SW 1271 (cell line): ENCODE results near the gene FOXD1.
"Not testable (repeated sequence)": the region's sequence is repeated elsewhere in the genome, so short reads cannot be mapped to it uniquely, and the experiment has no call there.

ENCODE experiments used
- DNase-seq, 2 experiments: peaks; one replicate each; lab custom pipeline; 2025; lab: John Stamatoyannopoulos, UW

Gene FOXD1

DNA sequence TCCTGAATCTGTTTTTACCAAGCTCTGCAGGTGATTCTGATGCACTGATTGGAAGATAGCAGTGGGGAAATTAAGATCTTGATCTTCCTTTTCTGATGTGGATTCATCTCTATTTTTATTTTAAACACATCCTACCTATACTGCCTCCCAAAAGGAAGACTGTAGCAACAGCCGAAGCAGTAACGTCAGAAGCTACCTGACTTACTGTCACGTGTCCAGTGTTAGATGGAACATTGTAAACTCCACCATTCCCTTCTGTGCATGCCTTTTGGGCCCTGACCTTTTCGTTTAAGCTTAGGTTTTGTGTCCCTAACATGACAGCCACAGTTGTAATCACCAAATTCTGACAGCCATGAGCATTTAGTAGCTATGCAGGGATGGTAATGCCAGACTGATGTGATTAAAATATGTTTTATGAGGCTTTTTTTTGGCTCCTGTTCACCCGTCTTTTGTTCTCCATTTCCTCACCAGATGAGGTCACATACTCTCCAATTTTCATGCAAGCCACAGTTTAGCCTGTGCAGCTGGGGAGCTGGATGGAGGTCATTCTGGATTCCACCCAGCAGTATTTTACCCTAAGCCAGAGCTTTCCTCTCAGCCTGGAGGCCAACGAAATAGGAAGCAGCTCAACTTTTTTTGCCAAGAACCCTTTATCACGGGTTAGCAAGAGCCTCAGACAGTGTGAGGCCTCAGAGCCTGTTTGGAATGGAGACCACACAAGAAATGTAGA, 15.6 kb upstream of the FOXD1 start:
- no peak for DNase-seq

- DNase-seq, result no peak
Observed at GRCh38 chr5:73460133-73460532, 11.6 kb upstream of the FOXD1 start.

DNA sequence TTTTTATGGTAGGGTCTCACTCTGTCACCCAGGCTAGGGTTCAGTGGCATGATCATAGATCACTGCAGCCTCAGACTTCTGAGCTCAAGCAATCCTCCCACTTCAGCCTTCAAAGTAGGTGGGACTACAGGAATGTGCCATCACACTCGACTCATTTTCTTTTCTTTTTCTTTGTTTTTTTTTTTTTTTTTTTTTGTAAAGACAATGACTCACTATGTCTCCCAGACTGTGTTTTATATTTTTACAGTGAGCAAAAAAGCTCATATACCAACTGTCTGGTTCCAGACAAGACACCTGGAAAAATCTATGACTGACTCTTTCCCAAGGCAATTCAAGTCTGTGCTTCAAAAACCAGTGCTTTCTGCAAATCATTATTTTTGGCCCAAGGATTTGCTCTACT, 10.8 kb upstream of the FOXD1 start:
- DNase-seq, result no peak

GRCh38 chr5:73456462-73456861, 7.9 kb upstream of the FOXD1 start:
- not testable (repeated sequence) for DNase-seq

DNA sequence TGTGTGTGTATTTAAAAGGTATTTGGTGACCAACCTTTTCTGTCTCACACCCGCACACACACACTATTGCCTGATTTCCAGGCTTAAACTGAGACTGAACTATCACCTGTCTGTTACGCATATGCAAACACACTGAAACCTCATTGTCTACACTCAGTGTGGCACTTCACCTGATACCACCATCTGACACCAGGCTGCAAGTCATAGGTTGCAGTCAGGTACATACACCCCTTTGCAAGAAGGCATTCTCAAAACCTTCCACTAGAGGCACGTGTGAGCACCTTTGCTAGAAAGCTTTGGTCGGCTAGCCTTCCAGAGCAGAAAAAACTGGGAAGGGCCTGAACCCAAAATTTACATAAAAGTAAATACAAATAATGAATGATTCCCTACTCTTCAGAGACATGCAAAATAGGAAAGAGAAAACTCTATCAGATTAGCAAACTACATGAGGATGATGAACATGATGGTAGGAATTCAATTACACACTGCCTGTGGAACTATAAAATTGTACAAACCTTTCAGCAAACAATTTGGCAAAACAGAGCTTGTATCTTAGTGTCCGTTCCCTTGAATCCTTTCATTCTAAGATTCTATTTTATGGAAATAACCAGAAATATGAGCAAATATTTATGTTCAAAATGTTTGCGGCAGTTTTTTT, 5.9 kb upstream of the FOXD1 start:
- DNase-seq, result peak; percentile 24 to 73

DNA sequence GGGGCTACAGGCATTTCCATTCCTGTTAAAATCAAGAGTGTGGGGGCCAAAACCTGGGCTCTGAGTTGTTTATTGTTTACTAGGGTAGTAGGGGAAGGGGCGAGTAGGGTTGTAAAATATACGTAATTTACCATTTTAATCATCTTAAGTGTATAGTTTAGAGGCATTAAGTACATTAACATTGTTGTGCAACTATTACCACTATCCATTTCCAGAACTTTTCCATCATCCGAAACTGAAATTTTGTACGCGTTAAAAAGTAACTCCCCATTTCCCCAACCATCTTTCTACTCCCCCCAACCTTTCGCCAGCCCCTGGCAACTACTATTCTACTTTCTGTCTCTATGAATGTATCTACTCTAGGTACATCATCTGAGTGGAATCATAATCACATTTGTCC, 3.6 kb upstream of the FOXD1 start:
- DNase-seq, result no peak

DNA sequence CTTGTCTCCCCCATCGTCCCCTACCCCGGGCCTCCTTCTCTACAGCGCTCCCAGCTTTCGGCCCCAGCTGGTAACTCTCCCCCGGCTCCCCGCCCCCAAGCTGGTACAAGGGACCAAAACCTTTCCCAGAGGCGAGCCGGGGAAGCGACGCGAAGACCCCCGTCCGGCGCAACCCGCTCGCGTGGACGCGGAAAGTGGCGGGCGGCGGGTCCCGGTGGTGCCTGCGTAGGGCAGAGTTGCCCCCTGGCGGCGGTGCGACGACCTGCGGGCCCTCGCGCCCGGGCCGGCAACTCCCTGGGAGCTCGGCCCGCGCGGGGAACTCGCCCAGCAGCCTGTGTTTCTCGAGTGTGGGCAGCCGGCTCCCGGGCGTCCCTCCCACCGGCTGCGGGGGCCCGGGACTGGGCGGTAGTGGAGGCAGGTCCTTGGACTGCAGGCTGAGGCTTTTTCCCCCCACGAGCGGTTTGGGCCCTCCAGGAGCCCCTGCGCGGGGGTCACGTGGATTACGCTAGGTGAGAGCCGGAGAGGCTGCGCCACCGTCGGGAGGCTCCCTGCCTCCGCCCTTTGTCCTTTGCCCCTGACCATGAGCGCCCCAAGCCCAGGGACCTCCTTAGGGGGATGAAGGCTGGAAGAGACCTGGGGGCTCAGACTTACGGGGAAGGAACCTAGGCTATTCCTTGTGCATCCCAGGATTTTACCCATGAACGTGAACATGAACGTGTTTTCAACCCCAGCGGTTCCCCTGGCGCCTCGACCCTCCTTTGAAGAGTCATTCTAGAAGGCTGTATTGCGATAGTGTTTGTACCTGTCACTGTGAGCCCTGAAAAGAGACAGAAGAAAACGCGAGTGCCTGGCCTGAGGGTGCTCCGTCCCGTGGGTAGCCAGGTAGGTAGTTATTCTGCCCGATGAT, 2.9 kb upstream of the FOXD1 start:
- peak in 1 of 2 experiments; percentile 32 for DNase-seq

DNA sequence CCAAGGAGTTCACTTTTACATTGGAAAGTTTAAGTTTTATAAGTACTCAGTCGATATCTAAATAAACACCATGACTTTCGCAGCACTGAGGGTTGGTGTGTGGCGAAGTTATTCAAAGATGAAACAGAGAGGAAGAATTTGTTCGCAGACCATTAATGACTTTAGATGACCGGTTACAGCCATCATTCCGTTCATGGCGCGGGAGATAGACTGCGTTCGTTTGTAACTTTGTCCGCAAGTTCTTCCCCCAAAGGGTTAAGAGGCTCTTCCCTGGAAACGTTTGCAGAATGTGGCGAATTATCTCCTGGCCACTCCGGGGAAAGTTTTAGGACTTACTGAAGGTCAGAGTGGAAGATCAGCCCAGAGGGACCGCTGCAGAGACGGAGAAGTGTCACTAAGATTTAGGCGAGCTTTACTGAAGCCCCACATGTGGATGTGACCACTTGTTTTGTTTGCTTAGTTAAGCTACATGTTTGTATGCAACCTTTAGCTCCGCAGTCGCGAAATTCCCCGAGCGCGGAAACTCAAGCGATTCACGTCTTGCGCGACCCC, 2.2 kb upstream of the FOXD1 start:
- no peak for DNase-seq

GRCh38 chr5:73450137-73450536, 1.6 kb upstream of the FOXD1 start:
- no peak for DNase-seq

GRCh38 chr5:73447530-73448462, 781 bp downstream of the FOXD1 start:
- DNase-seq, result peak in 1 of 2 experiments; percentile 67

DNA sequence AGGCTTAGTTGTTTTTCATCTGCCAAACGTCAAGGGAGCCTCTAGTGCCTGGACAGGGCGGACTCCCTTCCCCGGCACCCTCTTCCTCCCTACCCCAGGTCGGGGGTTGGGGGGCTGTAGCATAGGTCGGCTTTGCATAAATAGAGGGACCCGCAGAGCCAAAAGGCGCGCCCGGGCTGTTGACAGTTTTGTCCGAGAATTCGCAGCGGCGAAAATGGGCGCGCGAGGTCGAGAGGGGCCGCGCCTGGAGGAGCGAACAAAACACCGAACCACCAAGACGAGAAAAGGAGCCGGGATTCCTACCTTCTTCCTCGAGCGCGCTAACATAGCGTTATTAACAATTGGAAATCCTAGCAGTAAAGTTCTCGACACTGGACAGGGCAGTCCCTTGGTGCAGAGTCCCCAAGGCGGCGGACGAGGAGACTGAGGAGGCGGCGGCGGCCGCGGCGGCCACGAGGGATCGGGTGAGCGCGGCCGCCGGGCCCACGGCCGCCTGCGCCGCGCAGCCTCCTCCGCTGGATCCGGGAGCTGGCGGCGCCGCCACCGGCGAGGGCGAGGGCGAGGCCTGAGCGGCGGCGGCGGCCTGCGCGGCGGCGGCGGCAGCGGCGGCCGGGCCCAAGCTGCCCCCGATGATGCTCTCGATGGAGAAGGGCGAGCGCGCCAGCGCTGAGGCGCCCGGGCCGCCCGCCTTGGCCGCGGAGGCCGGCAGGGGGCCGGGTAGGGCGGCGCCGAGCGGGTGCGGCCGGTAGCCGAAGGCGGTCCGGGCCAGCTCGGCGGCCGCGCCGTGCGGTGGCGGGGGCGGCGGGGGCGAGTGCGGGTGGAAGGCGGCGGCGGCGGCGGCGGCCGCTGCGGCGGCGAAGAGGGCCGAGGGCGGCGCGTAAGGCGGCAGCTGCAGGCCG, 1.7 kb downstream of the FOXD1 start:
- peak in 1 of 2 experiments; percentile 45 for DNase-seq

GRCh38 chr5:73445665-73446630, 2.6 kb downstream of the FOXD1 start:
- no peak for DNase-seq

DNA sequence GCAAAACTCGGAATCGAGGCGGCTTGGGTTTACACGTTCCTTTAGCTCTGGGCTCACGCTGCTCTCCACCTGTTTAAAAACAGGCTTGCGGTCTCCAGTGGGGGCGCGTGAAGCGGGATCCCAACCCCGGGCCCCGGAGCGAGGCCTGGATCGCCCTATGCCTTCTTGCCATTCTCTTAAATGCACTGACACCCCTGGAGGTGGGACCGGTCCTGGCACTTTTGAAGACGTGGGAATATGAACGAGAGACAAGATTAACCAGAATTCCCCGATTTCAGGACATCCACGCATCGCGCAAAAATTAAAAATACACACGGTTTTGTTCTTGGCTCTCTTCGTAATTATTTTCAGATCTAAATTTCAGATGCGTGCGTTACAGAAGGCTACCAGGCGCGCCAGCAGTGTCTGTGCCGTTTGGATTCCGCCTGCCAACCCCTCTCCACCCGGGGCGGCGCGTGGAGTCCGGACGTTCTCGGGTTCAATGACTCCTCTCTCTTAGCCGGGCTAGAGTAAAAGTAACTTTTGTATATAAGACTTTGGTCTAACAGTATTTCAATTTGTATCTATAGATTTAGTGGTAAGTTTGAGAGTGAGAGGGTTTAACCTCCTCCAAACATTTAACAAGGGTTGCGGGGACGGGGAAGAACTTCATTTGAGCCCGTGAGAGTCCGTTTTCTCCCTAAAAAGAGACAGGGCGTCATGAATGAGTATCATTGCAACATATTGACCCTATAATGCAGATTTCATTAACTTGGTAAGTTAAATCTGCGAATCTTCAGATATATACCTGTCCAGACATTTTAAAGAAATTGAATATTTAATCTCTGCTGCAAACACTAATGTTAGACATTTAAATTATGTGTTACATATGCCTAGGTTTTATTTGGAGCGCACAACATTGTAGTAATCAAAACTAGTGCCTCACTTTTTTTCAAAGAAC, 3.8 kb downstream of the FOXD1 start:
- no peak for DNase-seq

- DNase-seq, result no peak
Observed at GRCh38 chr5:73443829-73444498, 4.6 kb downstream of the FOXD1 start.

DNA sequence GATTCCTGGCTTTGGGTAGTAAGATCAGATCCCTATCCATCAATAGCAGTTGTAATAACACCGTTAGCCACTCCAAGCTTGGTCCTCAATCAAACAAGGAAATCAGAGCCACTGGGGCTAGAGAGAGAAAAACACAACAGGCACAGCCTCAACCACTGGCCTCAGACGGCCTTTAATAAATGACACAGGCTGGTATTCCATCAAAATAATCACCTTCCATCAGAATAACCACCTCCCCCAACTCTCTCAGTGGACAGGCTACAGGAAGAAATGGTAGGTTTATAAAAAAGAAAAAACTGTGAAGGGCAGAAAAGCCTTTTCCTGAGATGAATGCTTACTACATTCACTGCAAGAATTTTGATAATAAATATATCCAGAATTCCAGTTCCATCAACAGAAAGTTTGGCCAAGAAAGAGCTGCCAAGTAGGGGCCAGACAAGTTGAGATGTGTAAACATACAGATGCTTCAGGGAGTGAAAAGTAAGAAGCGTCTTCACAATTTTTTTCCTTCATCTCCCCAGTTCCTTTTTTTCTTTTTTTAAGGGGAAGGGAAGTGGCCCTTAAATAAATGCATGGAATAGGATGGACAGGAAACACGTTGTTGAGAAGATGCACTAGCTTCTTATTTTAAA, 5.5 kb downstream of the FOXD1 start:
- DNase-seq, result no peak

DNA sequence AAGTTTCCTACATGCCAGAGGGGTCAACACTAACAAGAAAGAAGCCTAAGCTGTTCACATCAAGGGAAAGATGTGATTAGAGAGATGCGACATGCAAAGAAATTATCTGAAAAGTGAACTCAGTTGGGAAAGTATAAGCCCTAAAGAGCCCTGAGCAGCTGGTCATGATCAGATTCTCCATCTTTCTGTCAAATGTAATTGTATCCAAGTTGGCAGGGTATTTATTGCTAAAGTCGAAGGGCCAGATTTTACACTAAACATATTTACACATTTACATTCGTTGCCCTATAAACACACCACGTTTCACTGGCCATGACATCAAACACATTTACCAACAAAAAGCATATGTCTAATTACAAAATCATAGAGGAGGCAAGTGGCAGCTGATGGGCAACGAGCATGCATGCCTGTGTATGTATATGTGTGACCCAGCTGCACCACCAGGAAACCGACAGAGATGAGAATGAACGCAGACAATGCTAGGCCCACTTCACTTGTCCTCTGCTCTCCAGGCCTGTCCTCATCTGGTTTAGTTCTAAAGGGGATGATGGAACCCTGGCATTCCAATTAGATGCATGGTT, 6.3 kb downstream of the FOXD1 start:
- DNase-seq, result no peak
